Measurements from ENCODE around the gene GRAMD1A.

GRAMD1A gene

DNA sequence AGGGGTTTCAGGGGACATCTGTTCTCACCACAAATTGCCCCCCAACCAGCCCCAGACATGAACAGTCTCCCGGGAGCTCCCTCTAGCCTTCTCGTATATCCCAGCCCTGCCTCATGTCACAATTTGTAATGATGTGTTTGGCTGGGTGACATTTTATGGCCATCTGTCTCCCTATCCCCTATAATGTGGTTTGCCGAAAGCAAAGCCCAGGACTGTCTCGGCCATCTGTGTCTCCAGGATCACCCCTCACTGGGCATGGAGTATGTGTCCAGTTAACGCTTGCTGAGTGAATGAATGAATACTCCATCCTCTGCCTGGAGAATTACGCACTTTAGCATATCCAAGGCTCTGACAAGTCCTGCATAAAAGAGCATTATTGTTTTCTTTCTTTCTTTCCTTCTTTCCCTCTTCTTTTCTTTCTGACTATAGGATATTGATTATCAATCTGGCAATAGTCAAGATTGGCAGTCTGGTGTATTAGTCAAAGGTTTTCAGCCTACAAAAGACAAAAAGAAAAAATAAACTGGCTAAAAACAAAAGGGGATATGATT is 56.5 kb downstream of the GRAMD1A start:
- no peak for DNase-seq

DNA sequence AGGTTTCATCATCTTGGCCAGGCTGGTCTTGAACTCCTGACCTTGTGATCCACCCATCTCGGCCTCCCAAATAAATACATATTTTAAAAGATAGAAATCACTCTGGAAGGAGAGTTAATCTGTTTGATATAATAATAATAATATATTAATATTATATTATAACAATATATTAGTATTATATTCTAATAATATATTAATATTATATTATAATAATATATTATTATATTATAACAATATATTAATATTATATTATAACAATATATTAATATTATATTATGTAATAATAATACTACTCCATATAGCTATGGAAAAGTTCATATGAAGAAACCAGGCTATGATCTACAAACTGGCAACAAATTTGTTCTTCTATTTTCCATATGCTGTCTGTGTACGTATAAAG is 58.2 kb downstream of the GRAMD1A start:
- DNase-seq: no peak

DNA sequence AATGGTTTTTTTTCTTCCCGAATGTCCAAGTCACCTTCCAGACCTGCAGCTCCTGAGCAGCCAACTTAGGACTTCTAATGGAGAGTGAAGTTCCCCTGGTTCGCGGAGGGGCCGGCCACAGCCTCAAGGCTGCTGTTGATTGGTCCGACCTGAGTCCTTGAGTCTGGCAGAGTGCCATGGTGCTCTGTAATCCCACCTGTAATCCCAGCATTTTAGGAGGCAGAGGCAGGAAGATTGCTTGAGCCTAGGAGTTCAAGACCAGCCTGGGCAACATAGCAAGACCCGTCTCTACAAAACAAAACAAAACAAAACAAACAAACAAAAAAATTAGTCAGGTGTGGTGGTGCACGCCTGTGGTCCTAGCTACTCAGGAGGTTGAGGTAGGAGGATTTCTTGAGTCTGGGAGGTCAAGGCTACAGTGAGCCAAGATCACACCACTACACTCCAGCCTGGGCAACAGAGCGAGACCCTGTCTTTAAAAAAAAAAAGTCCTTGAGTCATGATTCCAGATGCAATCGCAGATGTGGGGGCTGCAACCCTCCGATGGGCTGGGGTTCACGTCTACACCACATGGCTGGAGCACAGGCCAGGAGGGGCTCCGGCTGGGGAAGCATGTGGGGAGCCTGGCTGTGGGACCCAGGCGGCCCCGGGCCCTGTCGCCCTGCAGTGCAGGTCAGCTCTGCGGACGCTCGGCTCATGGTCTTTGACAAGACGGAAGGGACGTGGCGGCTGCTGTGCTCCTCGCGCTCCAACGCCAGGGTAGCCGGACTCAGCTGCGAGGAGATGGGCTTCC is 59.1 kb downstream of the GRAMD1A start:
- no peak for DNase-seq

DNA sequence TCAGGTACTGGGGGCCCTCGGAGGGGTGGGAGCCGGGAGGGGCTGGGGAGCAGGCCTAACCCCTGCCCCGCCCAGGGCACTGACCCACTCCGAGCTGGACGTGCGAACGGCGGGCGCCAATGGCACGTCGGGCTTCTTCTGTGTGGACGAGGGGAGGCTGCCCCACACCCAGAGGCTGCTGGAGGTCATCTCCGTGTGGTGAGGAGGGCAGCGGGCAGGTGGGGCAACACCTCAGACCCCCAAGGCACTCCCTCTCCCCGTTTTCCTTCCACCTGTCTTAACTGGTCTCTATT is 59.6 kb downstream of the GRAMD1A start:
- no peak for DNase-seq

DNA sequence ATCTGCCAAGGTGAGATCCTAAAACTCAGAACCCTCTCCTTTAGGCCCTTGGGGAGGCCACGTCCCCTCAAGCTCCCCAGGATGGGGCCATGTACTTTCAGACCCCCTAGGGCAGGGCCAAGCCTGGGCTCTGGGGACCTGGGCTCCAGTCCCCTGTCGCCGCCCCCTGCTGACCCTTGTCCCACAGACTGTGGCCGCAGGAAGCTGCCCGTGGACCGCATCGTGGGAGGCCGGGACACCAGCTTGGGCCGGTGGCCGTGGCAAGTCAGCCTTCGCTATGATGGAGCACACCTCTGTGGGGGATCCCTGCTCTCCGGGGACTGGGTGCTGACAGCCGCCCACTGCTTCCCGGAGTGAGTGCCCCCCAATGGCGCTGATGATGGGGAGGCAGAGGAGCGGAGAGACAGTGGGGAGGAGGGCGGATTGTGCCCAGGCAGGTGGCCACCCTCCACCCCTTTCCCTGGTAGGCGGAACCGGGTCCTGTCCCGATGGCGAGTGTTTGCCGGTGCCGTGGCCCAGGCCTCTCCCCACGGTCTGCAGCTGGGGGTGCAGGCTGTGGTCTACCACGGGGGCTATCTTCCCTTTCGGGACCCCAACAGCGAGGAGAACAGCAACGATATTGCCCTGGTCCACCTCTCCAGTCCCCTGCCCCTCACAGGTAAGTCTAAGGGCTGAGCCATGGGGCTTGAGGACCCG is 60.2 kb downstream of the GRAMD1A start:
- no peak for DNase-seq

DNA sequence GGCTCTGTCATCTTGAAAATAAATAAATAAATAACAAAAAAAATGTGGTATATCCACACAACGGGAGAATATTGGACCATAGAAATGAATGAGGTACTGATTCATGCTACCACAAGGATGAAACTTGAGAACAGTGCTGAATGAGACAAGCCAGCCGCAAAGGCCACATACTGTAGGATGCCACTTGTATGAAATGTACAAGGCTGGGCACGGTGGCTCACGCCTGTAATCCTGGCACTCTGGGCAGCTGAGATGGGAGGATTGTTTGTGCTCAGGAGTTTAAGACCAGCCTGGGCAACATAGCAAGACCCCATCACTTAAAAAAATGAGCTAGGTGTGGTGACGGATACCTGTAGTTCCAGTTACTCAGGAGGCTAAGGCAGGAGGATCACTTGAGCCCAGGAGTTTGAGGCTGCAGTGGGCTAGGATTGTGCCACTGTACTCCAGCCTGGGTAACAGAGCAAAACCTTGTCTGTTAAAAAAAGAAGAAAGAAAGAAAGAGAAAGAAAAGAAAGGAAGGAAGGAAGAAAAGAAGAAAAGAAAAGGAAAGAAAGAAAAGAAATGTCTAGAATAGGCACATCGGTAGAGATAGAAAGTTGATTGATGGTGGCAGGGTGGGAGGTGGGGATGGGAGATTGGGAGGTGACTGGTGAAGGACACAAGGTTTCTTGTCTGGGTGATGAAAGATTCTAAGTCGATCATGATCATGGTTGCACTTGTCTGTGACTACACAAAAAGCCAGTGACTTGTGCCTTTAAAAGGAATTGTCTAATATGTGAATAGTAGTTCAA is 61.7 kb downstream of the GRAMD1A start:
- DNase-seq: no peak

DNA sequence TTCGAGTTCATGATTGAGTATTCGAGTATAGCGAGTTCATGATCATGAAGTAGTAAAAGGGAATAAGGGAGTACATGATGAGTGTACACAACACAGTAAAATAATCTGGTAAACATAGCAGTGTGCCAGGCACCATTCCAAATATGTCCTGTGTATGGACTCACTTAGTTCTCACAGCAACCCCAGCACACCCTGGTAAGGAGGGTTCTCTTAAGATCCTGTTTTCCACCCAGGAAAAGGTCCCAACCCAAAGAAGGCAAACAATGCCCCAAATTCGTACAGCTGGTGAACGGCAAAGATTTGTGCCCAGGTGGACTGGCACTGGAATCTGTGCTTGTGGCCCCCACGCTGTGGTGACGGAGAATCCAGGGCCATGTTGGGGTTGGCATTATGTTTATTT is 62.8 kb downstream of the GRAMD1A start:
- DNase-seq: no peak

DNA sequence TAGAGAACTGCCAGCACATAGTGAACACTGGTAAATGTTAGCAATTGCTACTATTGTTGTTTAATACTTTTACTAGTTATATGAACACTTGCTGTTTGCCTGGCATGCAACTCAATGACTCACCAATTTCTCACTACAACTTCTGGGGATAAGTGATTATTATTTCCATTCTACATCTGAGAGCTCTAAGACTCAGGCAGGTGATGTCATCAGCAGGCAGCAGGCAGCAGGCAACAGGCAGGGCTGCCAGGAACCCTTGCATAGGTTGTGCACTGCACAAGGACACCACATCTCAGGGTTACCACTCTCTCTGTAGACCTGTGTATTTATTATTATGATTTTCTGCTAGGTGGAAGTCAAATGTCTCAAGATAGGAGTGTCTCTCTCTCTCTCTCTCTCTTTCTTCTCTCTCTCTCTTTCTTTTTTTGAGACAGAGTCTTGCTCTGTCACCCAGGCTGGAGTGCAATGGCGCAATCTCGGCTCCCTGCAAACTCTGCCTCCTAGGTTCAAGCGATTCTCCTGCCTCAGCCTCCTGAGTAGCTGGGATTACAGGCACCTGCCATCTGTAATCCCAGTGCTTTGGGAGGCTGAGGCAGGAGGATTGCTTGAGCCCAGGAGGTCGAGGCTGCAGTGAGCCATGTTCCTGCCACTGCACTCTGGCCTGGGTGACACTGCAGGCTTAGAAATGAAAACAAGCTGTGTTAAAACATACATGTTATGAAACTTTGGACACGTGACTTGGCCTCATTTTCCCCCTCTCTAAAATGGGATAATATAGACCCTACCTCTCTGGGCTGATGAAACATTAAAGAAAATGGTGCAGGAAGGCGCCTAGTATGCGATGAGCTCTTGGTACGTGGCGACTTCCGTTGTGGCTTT is 64.1 kb downstream of the GRAMD1A start:
- no peak for DNase-seq

DNA sequence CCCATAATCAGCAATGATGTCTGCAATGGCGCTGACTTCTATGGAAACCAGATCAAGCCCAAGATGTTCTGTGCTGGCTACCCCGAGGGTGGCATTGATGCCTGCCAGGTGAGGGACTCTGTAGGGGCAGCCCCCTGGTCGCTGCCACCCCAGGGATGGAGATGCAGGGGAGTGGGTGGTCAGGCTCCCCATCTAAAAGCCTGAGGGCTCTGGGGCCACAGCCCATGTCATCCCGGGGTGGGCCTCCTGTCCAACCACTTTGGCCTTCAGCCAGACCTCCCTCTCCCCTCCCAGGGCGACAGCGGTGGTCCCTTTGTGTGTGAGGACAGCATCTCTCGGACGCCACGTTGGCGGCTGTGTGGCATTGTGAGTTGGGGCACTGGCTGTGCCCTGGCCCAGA is 65.5 kb downstream of the GRAMD1A start:
- no peak for DNase-seq

DNA sequence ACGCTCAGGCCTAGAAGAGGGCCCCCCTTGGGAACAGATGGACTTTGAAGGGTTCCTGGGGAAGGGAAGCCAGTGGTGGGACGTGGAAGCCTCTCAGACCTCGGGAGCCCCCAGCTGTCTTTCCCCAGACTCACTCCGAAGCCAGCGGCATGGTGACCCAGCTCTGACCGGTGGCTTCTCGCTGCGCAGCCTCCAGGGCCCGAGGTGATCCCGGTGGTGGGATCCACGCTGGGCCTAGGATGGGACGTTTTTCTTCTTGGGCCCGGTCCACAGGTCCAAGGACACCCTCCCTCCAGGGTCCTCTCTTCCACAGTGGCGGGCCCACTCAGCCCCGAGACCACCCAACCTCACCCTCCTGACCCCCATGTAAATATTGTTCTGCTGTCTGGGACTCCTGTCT is 66.0 kb downstream of the GRAMD1A start:
- no peak for DNase-seq

DNA sequence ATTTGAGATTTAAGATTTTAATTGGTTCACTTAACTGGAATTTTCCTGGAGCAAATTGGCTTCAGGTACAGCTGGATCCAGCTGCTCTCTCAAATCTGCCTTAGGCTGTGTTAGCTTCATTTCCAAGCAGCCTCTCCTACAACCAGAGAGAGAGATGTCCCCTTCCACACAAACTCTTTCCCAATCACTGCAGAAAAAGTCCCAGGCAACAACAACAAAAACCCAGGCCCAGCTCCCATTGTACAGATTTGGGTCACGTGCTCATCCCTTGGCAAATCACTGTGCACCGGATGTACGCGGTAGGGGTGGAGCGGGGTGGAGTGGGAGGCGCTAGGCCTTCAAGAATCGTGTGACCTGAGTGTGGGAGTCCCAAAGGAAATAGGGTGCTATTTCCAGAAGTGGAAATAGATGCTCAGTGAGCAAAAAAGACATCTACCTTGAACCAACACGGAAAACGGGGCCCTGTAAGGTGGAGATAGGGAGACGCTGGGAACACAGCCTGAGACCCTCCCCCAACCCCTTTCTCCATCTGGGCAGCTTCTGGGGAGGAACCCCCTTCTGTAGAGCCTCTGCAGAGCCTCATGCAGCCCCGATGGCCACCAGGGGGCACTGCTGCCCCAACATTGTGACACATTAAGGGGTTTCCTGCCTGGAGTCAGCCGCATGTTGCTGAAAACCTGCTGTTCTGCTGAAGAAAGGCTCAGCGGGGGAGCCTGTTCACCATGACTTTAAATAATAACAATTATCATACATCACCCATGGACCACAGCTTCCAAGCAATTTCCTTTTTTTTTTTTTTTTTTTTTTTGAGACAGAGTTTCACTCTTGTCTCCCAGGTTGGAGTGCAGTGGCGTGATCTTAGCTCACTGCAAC is 66.8 kb downstream of the GRAMD1A start:
- DNase-seq: peak; percentile 54

DNA sequence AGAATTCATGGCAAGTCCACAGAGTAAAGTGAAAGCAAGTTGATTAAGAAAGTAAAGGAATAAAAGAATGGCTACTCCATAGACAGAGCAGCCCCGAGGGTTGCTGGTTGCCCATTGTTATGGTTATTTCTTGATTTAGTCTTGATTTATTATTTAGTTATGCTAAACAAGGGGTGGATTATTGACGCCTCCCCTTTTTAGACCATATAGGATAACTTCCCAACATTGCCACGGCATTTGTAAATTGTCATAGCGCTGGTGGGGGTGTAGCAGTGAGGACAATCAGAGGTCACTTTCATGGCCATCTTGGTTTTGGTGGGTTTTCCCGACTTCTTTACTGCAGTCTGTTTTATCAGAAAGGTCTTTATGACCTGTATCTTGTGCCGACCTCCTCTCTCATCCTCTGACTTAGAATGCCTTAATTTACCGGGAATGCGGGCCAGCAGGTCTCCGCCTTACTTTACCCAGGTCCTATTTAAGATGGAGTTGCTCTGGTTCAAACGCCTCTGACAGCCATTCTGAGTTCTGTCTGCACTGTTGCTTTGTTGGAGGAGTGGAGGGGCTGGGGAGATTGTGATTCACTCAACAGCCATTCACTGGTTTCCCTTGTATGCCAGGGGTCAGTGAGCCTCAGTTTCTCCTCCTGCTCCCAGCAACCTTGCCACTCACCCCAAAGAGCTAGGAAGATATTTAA is 69.0 kb downstream of the GRAMD1A start:
- no peak for DNase-seq

DNA sequence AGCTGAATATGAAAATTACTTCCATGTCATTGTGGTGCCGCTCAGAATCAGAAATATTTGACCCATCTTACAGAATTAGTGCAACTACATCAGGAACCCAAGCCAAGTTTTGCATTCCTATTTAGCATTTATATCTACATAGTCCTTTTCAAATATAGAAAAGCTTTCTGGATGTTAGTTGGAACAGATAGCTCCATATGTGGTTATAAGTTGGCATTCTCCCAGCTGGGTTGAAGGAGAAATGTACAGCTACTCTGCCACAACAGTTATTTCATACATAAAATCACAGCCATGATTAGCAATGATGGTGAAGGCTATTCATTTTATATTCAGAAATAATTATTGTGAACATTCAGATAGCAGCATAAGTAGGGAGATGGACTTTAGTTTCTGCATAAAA is 69.6 kb downstream of the GRAMD1A start:
- DNase-seq: no peak

DNA sequence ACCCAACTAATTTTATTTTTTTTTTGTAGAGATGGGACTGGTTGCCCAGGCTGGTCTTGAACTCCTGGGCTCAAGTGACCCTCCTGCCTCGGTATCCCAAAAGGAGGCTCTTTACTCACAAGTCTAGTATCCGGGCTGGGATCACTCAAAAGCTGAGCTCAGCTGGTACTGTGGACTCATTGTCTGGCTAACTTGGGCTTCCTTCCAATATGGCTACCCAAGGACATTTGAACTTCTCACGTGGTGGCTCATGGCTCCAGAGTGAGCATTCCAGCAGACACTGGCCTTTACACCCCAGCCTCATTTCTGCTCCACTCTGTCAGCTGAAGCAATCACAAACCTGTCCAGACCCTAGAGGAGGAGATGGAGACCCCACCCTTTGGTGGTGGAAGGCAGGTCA is 70.3 kb downstream of the GRAMD1A start:
- DNase-seq: no peak

DNA sequence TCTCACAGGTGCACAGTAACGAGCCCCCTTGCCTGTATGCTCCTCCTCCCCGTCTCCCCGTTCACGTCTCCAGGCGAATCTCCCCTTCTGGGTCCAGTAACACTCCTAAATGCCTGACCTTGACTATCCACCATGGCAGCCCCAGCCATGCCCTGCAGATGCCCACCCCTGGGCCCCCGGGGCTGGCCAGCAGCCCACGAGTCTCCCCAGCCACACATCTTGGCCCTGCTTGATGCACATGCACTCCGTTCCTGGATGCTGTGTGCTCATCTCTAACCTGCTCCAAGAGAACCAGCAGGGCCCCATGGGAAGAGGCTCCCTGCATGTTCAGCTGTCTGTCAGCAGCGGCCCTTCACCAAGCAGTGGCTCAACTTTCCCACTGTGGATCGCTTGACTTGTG is 73.4 kb downstream of the GRAMD1A start:
- no peak for DNase-seq

DNA sequence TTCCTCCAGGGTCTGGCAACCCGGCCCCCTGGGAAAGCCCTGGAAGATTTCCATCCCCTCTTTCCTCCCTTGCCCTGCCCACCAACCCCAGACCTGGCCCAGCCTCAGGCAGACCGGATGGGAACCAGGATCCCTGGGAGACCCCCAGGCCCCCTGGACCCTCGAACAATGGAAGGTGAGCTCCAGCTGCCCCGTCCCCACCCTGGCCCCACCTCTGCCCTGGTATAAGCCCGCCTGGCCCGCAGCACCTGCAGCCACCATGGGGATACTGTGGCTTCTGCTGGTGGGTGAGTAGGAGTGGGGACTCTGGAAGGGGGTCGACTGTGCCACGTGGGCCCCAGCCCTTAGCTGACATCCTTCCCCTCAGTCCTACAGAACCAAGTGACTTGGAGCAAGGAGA is 73.8 kb downstream of the GRAMD1A start:
- no peak for DNase-seq

DNA sequence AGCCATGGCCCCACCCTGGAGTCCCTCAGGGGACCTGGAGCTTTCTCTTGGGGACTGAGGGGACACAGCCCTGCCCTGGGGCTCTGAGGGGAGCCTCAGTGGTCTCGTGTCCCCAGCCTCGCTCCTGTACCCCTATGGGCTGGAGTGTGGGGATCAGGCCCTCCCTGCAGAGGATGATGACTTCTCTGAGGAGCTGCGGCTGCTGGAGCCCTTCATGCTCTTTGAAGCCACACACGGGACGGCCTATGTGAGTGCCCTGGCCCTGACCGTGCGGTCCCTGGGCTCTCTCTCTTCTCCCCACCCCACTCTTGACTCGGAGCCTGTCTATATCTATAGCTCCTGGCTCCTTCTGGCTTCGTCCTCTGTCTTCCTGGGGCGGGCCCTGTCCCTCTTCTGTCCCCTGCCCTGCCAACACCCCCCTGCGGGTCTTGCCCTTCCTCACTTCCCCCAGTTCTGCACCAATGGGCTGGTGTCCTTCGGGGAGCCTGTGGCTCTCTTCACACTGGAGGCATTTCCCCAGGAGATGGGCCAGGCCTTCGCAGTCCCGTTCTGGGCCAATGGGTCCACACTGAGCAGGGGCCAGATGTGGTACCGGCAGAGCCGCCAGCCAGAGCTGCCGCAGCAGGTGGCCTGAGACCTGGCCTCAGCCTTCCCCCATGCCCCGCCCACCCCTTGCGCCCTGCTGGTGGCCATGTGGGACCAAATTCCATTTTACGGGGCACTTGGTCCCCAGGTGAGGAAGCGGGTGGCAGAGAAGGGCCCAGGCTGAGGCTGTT is 74.5 kb downstream of the GRAMD1A start:
- DNase-seq: no peak

DNA sequence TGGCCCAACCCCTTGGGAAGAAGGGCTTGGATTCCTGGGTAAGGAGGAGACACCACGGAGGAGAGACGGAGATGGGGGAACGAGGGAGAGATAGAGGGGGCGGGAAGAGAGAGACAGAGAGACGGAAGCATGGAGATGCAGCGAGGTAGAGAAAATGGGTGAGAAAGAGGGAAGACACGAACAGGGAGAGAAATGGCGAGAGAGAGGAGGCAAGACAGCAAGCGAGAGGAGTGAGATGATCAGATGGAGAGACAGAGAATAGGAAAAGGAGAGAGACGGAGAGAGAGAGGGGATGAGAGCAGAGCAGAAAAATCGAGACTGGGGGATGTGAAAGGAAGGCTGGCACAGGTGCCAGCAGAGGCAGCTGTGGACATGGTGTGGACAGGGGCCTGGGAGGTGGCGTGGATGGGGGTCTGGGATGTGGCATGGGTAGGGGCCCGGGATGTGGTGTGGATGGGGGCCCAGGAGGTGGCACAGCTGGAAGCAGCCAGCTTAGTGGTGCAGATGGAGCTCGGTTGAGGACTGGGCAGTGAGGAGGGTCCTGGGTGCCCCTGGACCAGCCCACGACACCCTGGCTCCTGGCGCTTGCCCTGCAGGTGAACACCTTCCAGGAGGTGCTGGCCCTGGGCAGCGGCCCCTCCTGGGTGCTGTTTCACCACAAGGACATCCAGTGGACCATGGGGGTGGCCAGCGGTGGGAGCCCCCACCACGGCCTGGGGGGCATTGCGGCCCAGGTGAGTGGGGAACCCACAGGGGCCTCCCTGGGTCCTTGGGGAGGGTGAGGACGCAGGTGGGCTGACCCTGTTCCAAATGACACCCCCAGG is 75.3 kb downstream of the GRAMD1A start:
- DNase-seq: no peak

DNA sequence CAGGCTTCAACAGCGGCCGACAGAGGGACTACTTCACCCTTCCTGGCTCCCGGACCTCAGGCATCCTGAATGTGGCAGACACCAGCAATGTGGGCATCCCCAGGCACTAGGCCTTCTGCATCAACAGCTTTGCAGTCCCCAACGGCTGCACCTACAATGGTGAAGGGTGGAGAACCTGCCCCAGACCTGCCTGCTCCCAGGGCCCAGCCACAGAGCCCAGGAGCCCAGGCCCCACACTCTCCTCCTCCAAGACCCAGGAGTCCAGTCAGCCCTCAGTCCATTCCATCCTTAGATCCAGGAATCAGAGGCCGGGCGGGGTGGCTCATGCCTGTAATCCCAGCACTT is 75.9 kb downstream of the GRAMD1A start:
- no peak for DNase-seq
